ENCODE data around the gene SH3RF2.
"Not testable (repeated sequence)": the region's sequence is repeated elsewhere in the genome, so short reads cannot be mapped to it uniquely, and the experiment has no call there.

The SH3RF2 gene

GRCh38 chr5:145958436-145958835 is 22.1 kb downstream of the SH3RF2 start:
- H3K4me1 ChIP-seq (ENCODE audit: control insufficient read depth, insufficient read depth, low read length, poor library complexity, severe bottlenecking): no peaks in the 10 kb centered on the region
- H3K4me3 ChIP-seq (ENCODE audit: insufficient read depth, low read depth, low read length, poor library complexity, severe bottlenecking): no peak overlapping the region
- H3K27ac ChIP-seq (ENCODE audit: insufficient read depth, low read length, poor library complexity, severe bottlenecking): no peak overlapping the region
- H3K36me3 ChIP-seq (ENCODE audit: control insufficient read depth, insufficient read depth, low read length): no peaks in the 10 kb centered on the region
- H3K27me3 ChIP-seq (replicated peaks; ENCODE audit: control insufficient read depth, insufficient read depth, low read length, poor library complexity, severe bottlenecking): no peaks in the 10 kb centered on the region
- no peak for DNase-seq
- no peaks in the 10 kb centered on the region for H3K9me3 ChIP-seq (ENCODE audit: control insufficient read depth, low read length)

GRCh38 chr5:145960166-145960565 is 23.8 kb downstream of the SH3RF2 start:
- no peak overlapping the region for H3K4me3 ChIP-seq (ENCODE audit: insufficient read depth, low read depth, low read length, poor library complexity, severe bottlenecking)
- no peak overlapping the region for H3K27ac ChIP-seq (ENCODE audit: insufficient read depth, low read length, poor library complexity, severe bottlenecking)
- no peaks in the 10 kb centered on the region for H3K9me3 ChIP-seq (ENCODE audit: control insufficient read depth, low read length)
- no peak for DNase-seq
- H3K4me1 ChIP-seq (ENCODE audit: control insufficient read depth, insufficient read depth, low read length, poor library complexity, severe bottlenecking): no peaks in the 10 kb centered on the region
- no peaks in the 10 kb centered on the region for H3K27me3 ChIP-seq (replicated peaks; ENCODE audit: control insufficient read depth, insufficient read depth, low read length, poor library complexity, severe bottlenecking)
- H3K36me3 ChIP-seq (ENCODE audit: control insufficient read depth, insufficient read depth, low read length): no peaks in the 10 kb centered on the region

DNA sequence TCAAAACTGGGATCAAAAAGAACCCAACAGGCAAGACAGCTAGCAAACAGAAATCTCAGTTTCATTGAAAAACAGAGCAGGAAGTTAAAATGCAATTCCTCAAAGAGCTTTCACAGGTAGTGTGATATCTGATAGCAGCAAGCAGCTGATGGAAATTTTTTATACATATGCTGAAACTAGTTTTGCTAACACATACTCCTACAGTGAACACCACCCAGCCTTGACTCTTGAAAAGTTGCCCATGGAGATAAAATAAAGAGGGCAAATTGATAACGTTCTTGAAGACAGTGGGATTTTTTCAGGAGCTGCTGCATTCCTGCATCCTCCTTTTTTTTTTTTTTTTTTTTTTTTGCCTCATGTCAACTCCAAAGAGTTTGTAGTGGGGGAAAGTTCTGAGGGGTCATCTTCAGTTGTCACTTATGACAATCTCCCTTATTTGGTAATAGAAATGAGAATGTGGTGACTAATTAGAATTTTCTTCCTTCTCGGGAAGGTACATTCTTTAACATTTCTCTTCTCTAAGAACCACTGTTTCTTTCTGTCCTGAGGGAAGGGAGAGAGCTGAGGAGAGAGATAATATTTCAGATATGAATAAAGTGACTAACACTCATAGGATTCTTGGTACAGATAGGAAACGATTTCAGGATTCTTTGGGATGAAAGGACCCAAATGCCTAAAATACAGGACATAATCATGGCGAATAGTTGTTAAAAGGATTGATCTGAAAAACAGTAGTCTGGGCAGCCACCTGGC is 24.6 kb downstream of the SH3RF2 start:
- Histone ChIP-seq H3K27me3 (replicated peaks; ENCODE audit: control insufficient read depth, insufficient read depth, low read length, poor library complexity, severe bottlenecking) (no peaks in the 10 kb centered on the region), H3K9me3 (ENCODE audit: control insufficient read depth, low read length) (no peaks in the 10 kb centered on the region), H3K27ac (ENCODE audit: insufficient read depth, low read length, poor library complexity, severe bottlenecking) (no peak overlapping the region), H3K4me3 (ENCODE audit: insufficient read depth, low read depth, low read length, poor library complexity, severe bottlenecking) (no peak overlapping the region), H3K4me1 (ENCODE audit: control insufficient read depth, insufficient read depth, low read length, poor library complexity, severe bottlenecking) (no peaks in the 10 kb centered on the region), H3K36me3 (ENCODE audit: control insufficient read depth, insufficient read depth, low read length) (no peaks in the 10 kb centered on the region)
- no peak for DNase-seq

DNA sequence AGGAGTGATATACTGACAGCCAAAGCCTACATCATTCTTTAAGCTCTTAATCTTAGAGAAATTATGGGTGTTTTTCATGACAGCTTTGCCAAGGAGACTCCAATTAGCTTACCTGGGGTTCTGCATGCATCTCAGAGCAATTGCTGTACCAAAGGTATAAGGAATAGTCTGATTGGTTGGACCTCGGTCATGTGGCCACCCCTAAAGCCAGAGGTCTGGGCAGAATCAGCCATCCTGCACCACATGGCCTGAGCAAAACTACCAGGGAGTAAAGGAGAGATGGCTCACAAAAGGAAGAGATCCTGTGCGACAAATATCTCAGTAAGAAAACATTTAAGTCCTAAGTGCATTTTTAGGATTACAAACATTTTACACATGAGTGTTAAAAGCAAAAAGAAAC is 25.6 kb downstream of the SH3RF2 start:
- no peak for DNase-seq
- no peaks in the 10 kb centered on the region for H3K27me3 ChIP-seq (replicated peaks; ENCODE audit: control insufficient read depth, insufficient read depth, low read length, poor library complexity, severe bottlenecking)
- no peaks in the 10 kb centered on the region for H3K36me3 ChIP-seq (ENCODE audit: control insufficient read depth, insufficient read depth, low read length)
- H3K27ac ChIP-seq (ENCODE audit: insufficient read depth, low read length, poor library complexity, severe bottlenecking): no peak overlapping the region
- no peaks in the 10 kb centered on the region for H3K9me3 ChIP-seq (ENCODE audit: control insufficient read depth, low read length)
- no peak overlapping the region for H3K4me3 ChIP-seq (ENCODE audit: insufficient read depth, low read depth, low read length, poor library complexity, severe bottlenecking)
- H3K4me1 ChIP-seq (ENCODE audit: control insufficient read depth, insufficient read depth, low read length, poor library complexity, severe bottlenecking): no peaks in the 10 kb centered on the region

DNA sequence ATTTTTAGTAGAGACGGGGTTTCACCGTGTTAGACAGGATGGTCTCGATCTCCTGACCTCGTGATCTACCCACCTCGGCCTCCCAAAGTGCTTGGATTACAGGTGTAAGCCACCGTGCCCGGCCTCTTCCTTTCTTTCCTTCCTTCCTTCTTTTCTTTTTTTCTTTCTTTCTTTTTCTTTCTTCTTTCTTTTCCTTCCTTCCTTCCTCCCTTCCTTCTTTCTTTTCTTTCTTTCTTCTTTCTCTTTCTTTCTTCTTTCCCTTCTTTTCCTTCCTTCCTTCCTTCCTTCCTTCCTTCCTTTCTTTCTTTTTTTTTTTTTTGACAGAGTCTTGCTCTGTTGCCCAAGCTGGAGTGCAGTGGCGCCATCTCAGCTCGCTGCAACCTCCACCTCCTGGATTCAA is 27.6 kb downstream of the SH3RF2 start:
- H3K27ac ChIP-seq (ENCODE audit: insufficient read depth, low read length, poor library complexity, severe bottlenecking); H3K4me3 ChIP-seq (ENCODE audit: insufficient read depth, low read depth, low read length, poor library complexity, severe bottlenecking); H3K4me1 ChIP-seq (ENCODE audit: control insufficient read depth, insufficient read depth, low read length, poor library complexity, severe bottlenecking); H3K36me3 ChIP-seq (ENCODE audit: control insufficient read depth, insufficient read depth, low read length); H3K9me3 ChIP-seq (ENCODE audit: control insufficient read depth, low read length); H3K27me3 ChIP-seq (replicated peaks; ENCODE audit: control insufficient read depth, insufficient read depth, low read length, poor library complexity, severe bottlenecking); DNase-seq: not testable (repeated sequence)

GRCh38 chr5:145965804-145966203 is 29.4 kb downstream of the SH3RF2 start:
- Histone ChIP-seq H3K27ac (ENCODE audit: insufficient read depth, low read length, poor library complexity, severe bottlenecking) (no peak overlapping the region), H3K4me3 (ENCODE audit: insufficient read depth, low read depth, low read length, poor library complexity, severe bottlenecking) (no peak overlapping the region), H3K27me3 (replicated peaks; ENCODE audit: control insufficient read depth, insufficient read depth, low read length, poor library complexity, severe bottlenecking) (no peaks in the 10 kb centered on the region), H3K36me3 (ENCODE audit: control insufficient read depth, insufficient read depth, low read length) (no peaks in the 10 kb centered on the region), H3K4me1 (ENCODE audit: control insufficient read depth, insufficient read depth, low read length, poor library complexity, severe bottlenecking) (no peaks in the 10 kb centered on the region), H3K9me3 (ENCODE audit: control insufficient read depth, low read length) (no peaks in the 10 kb centered on the region)
- DNase-seq: no peak

- H3K27ac ChIP-seq (ENCODE audit: insufficient read depth, low read length, poor library complexity, severe bottlenecking): no peak overlapping the region
- H3K4me3 ChIP-seq (ENCODE audit: insufficient read depth, low read depth, low read length, poor library complexity, severe bottlenecking): no peak overlapping the region
- no peaks in the 10 kb centered on the region for H3K27me3 ChIP-seq (replicated peaks; ENCODE audit: control insufficient read depth, insufficient read depth, low read length, poor library complexity, severe bottlenecking)
- no peaks in the 10 kb centered on the region for H3K4me1 ChIP-seq (ENCODE audit: control insufficient read depth, insufficient read depth, low read length, poor library complexity, severe bottlenecking)
- no peak for DNase-seq
- no peaks in the 10 kb centered on the region for H3K36me3 ChIP-seq (ENCODE audit: control insufficient read depth, insufficient read depth, low read length)
- H3K9me3 ChIP-seq (ENCODE audit: control insufficient read depth, low read length): no peaks in the 10 kb centered on the region
Observed at GRCh38 chr5:145967296-145967695, 30.9 kb downstream of the SH3RF2 start.

- Histone ChIP-seq H3K27me3 (replicated peaks; ENCODE audit: control insufficient read depth, insufficient read depth, low read length, poor library complexity, severe bottlenecking) (no peaks in the 10 kb centered on the region), H3K4me3 (ENCODE audit: insufficient read depth, low read depth, low read length, poor library complexity, severe bottlenecking) (no peak overlapping the region), H3K36me3 (ENCODE audit: control insufficient read depth, insufficient read depth, low read length) (no peaks in the 10 kb centered on the region), H3K9me3 (ENCODE audit: control insufficient read depth, low read length) (no peaks in the 10 kb centered on the region), H3K4me1 (ENCODE audit: control insufficient read depth, insufficient read depth, low read length, poor library complexity, severe bottlenecking) (no peaks in the 10 kb centered on the region), H3K27ac (ENCODE audit: insufficient read depth, low read length, poor library complexity, severe bottlenecking) (no peak overlapping the region)
- no peak for DNase-seq
Observed at GRCh38 chr5:145968970-145969713, 32.8 kb downstream of the SH3RF2 start.

- Histone ChIP-seq H3K4me1 (ENCODE audit: control insufficient read depth, insufficient read depth, low read length, poor library complexity, severe bottlenecking) (no peaks in the 10 kb centered on the region), H3K27me3 (replicated peaks; ENCODE audit: control insufficient read depth, insufficient read depth, low read length, poor library complexity, severe bottlenecking) (no peaks in the 10 kb centered on the region), H3K9me3 (ENCODE audit: control insufficient read depth, low read length) (no peaks in the 10 kb centered on the region), H3K4me3 (ENCODE audit: insufficient read depth, low read depth, low read length, poor library complexity, severe bottlenecking) (no peak overlapping the region), H3K36me3 (ENCODE audit: control insufficient read depth, insufficient read depth, low read length) (no peaks in the 10 kb centered on the region), H3K27ac (ENCODE audit: insufficient read depth, low read length, poor library complexity, severe bottlenecking) (no peak overlapping the region)
- DNase-seq: no peak
Observed at GRCh38 chr5:145969714-145970092, 33.3 kb downstream of the SH3RF2 start.

DNA sequence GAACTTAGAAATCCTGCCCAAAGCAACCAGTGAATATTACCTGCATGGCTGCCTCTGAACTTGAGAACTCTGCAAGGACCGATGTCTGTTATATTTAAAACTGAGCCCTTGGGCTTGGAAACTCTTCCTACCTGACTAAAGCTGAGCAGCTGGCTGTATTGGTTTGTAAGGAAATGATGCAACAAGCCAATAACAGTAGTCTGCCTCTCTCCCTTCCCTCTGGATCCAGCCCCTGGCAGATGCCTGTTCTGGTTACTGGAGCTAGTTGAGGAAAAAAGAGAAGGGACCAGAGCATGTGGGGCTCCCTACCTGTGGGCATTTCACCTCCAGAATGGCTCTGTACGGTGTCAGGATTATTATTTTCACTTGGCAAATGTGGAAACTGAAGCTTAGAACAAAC is 34.7 kb downstream of the SH3RF2 start:
- Histone ChIP-seq H3K27ac (ENCODE audit: insufficient read depth, low read length, poor library complexity, severe bottlenecking) (no peak overlapping the region), H3K4me1 (ENCODE audit: control insufficient read depth, insufficient read depth, low read length, poor library complexity, severe bottlenecking) (no peaks in the 10 kb centered on the region), H3K4me3 (ENCODE audit: insufficient read depth, low read depth, low read length, poor library complexity, severe bottlenecking) (no peak overlapping the region), H3K36me3 (ENCODE audit: control insufficient read depth, insufficient read depth, low read length) (no peaks in the 10 kb centered on the region), H3K9me3 (ENCODE audit: control insufficient read depth, low read length) (no peaks in the 10 kb centered on the region), H3K27me3 (replicated peaks; ENCODE audit: control insufficient read depth, insufficient read depth, low read length, poor library complexity, severe bottlenecking) (no peaks in the 10 kb centered on the region)
- DNase-seq: no peak

Data from effector memory CD4-positive, alpha-beta T cell (primary cell).